ENCODE data around the gene CDK5.
A peak's percentile ranks its signal among the peaks of the same experiment; 100 is the strongest.

Gene CDK5

DNA sequence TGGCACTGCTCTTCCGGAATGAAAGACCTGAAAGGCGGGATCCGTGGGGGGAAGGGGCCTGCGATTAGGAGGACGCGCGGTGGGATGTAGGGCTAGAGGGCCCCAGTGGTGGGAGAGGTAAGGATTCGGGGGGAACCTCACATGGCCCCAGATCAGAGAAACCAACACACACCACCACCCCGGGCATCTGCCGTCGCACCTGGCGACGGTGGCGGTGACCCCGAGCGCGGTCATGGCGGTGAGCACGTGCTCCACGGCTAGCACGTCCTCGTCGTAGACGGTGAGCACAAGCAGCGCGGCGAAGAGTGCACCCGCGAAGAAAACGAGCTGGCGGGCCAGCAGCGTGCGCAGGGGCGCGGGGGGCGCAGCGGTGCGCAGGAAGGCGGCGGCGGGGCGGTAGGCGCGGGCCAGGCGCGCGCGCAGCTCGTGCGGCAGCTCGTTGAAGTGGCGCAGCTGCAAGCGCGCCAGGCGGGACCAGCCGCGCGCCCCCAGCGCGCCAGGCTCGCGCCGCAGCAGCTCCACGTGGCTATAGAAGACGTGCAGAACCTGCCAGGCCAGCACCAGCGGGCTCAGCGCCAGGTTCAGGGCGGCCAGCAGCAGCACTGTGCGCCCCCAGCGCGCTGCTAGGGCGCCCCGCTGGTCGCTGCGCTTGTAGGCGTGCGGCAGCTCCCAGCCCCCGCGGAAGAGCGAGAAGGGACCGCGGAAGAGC, 39.1 kb downstream of the CDK5 start:
- TF ChIP-seq CTCF (IDR thresholded peaks at IDR 0.05; ENCODE audit: low read depth, low read length) (no peak), EZH2phosphoT487 (IDR thresholded peaks at IDR 0.05; ENCODE audit: low read depth) (no peak)
- no peaks in the 10 kb centered on the region for H3K79me2 ChIP-seq (ENCODE audit: low read length)
- H3K27ac ChIP-seq (ENCODE audit: low read length), result no peak overlapping the region
- H3K4me3 ChIP-seq (ENCODE audit: low read length), result peak overlapping the region; percentile 79
- peak overlapping the region; percentile 82 for H2AFZ ChIP-seq (ENCODE audit: low read depth, low read length)
- peak overlapping the region; percentile 94 for H3K4me2 ChIP-seq (ENCODE audit: low read length)
- no peaks in the 10 kb centered on the region for H4K20me1 ChIP-seq (ENCODE audit: insufficient read depth, low read length)
- H3K4me1 ChIP-seq (ENCODE audit: low read length), result peaks cover 7% of the 10 kb centered on the region; the same call in 1 of the 2 replicates
- no peaks in the 10 kb centered on the region for H3K36me3 ChIP-seq (replicated peaks; ENCODE audit: low read depth, low read length)
- 0 out of 2 replicates have a peak, but pooled peaks cover 6% of the 10 kb centered on the region for H3K27me3 ChIP-seq (ENCODE audit: low read depth, low read length)
- H3K9me3 ChIP-seq (ENCODE audit: insufficient read depth, low read length), result no peaks in the 10 kb centered on the region
- peak overlapping the region; percentile 63 for H3K9ac ChIP-seq (ENCODE audit: low read length)

GRCh38 chr7:151017953-151018420, 39.7 kb downstream of the CDK5 start:
- H3K9ac ChIP-seq (ENCODE audit: low read length), result peak overlapping the region; percentile 63
- H3K27ac ChIP-seq (ENCODE audit: low read length), result no peak overlapping the region
- H3K27me3 ChIP-seq (ENCODE audit: low read depth, low read length), result 0 out of 2 replicates have a peak, but pooled peaks cover 6% of the 10 kb centered on the region
- H3K4me3 ChIP-seq (ENCODE audit: low read length), result peak overlapping the region; percentile 79
- H2AFZ ChIP-seq (ENCODE audit: low read depth, low read length), result peak overlapping the region; percentile 82
- TF ChIP-seq CTCF (IDR thresholded peaks at IDR 0.05; ENCODE audit: low read depth, low read length), result peak; percentile 93
- no peak for TF ChIP-seq EZH2phosphoT487 (IDR thresholded peaks at IDR 0.05; ENCODE audit: low read depth)
- H4K20me1 ChIP-seq (ENCODE audit: insufficient read depth, low read length), result no peaks in the 10 kb centered on the region
- H3K79me2 ChIP-seq (ENCODE audit: low read length), result no peaks in the 10 kb centered on the region
- no peaks in the 10 kb centered on the region for H3K9me3 ChIP-seq (ENCODE audit: insufficient read depth, low read length)
- peak overlapping the region; percentile 94 for H3K4me2 ChIP-seq (ENCODE audit: low read length)
- peaks cover 7% of the 10 kb centered on the region; the same call in 1 of the 2 replicates for H3K4me1 ChIP-seq (ENCODE audit: low read length)
- no peaks in the 10 kb centered on the region for H3K36me3 ChIP-seq (replicated peaks; ENCODE audit: low read depth, low read length)

DNA sequence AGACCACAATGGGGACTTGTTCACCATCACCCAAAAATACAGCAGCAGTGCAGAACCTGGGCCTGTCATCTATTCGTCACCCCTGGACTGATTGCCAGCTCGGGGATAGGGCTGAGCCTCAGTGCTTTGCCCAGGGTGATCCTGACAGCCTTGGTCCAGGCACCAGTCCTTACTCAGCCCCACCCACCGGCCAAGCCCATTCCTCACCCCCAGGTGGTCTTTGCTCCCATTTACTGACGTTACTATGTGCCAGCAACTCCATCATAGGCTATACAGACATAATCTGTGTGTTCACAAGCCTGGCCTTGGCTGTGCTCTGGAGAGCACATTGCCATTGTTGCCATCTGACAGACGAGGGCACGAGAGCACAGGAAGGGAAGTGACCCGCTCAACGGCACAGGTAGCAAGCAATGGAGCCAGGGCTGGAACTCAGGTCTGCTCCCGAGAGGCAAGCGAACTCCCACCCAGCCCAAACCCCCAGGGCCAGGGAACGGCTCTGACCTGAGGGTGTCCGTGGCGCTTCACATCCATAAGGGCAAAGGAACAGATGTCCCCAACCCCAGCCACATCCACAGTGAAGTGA, 40.2 kb downstream of the CDK5 start:
- H3K4me1 ChIP-seq (ENCODE audit: low read length), result peaks cover 7% of the 10 kb centered on the region; the same call in 1 of the 2 replicates
- H3K36me3 ChIP-seq (replicated peaks; ENCODE audit: low read depth, low read length), result no peaks in the 10 kb centered on the region
- TF ChIP-seq EZH2phosphoT487 (IDR thresholded peaks at IDR 0.05; ENCODE audit: low read depth) (no peak), CTCF (IDR thresholded peaks at IDR 0.05; ENCODE audit: low read depth, low read length) (no peak)
- H3K4me2 ChIP-seq (ENCODE audit: low read length), result peak overlapping the region; percentile 94
- peak overlapping the region; percentile 63 for H3K9ac ChIP-seq (ENCODE audit: low read length)
- H3K27ac ChIP-seq (ENCODE audit: low read length), result no peak overlapping the region
- no peaks in the 10 kb centered on the region for H4K20me1 ChIP-seq (ENCODE audit: insufficient read depth, low read length)
- 0 out of 2 replicates have a peak, but pooled peaks cover 6% of the 10 kb centered on the region for H3K27me3 ChIP-seq (ENCODE audit: low read depth, low read length)
- peak overlapping the region; percentile 82 for H2AFZ ChIP-seq (ENCODE audit: low read depth, low read length)
- peak overlapping the region; percentile 79 for H3K4me3 ChIP-seq (ENCODE audit: low read length)
- no peaks in the 10 kb centered on the region for H3K9me3 ChIP-seq (ENCODE audit: insufficient read depth, low read length)
- no peaks in the 10 kb centered on the region for H3K79me2 ChIP-seq (ENCODE audit: low read length)

DNA sequence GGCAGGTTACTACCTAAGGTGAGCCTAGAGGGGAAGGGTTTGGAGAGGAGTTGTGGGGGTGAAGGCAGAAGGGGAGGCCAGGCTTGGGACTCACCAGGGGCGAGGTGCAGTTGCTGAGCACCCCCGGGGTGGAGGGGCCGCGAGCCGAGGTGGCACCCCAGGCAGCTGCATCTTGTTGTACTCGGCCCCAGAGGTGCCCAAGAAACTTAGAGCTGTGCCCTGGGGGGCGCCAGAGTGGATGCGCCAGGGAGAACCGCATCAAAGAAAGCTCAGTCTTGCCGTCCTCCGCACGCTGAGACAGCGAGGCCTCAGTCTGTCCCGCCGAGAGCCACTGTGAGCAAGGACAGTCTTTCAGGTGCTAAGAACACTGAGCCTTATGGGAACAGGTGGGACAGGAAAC, 40.8 kb downstream of the CDK5 start:
- Histone ChIP-seq H4K20me1 (ENCODE audit: insufficient read depth, low read length) (no peaks in the 10 kb centered on the region), H3K4me1 (ENCODE audit: low read length) (peaks cover 7% of the 10 kb centered on the region; the same call in 1 of the 2 replicates), H3K79me2 (ENCODE audit: low read length) (no peaks in the 10 kb centered on the region), H3K9me3 (ENCODE audit: insufficient read depth, low read length) (no peaks in the 10 kb centered on the region), H3K27me3 (ENCODE audit: low read depth, low read length) (0 out of 2 replicates have a peak, but pooled peaks cover 6% of the 10 kb centered on the region), H3K4me3 (ENCODE audit: low read length) (no peak overlapping the region), H3K4me2 (ENCODE audit: low read length) (0 out of 2 replicates have a peak overlapping the region, but pooled peaks have one; percentile 94), H3K27ac (ENCODE audit: low read length) (no peak overlapping the region), H3K36me3 (replicated peaks; ENCODE audit: low read depth, low read length) (no peaks in the 10 kb centered on the region), H2AFZ (ENCODE audit: low read depth, low read length) (no peak overlapping the region), H3K9ac (ENCODE audit: low read length) (no peak overlapping the region)
- TF ChIP-seq CTCF (IDR thresholded peaks at IDR 0.05; ENCODE audit: low read depth, low read length), result no peak; the same call in 1 of the 2 replicates
- no peak for TF ChIP-seq EZH2phosphoT487 (IDR thresholded peaks at IDR 0.05; ENCODE audit: low read depth)
